Gastroesophageal sphincter (tissue), 3 donors: ENCODE data around the gene IL2RA.

Experiments used
- EP300 ChIP-seq: sonication (generic); formaldehyde crosslinking; IDR thresholded peaks from one replicate; pipeline ENCODE4 v1.6.1; 2017; ENCODE audit warnings: antibody characterized with exemption, mild to moderate bottlenecking
- POLR2A ChIP-seq, 2 donors: fragments of 450-650 bp; IDR thresholded peaks; one replicate each; pipeline ENCODE4 v1.6.1; 2017; ENCODE audit warnings: antibody characterized with exemption in 2 of 2, mild to moderate bottlenecking in 2 of 2, moderate library complexity in 1 of 2
- TF ChIP-seq, protein P1 (sequence below), 4 experiments: fragments of 200-600 bp in 2 of 4; fragments of 450-650 bp in 2 of 4; sonication (generic) in 1 of 4; IDR thresholded peaks; one replicate each; pipeline ENCODE4 v1.5.1; 2017 to 2019; ENCODE audit warnings: antibody characterized with exemption in 4 of 4, mild to moderate bottlenecking in 2 of 4, moderate library complexity in 2 of 4

GRCh38 chr10:6103591-6103990, 41.4 kb upstream of the IL2RA start:
- TF ChIP-seq POLR2A (IDR thresholded peaks at IDR 0.05) (no peak), EP300 (no peak)
- TF ChIP-seq, protein P1, sequence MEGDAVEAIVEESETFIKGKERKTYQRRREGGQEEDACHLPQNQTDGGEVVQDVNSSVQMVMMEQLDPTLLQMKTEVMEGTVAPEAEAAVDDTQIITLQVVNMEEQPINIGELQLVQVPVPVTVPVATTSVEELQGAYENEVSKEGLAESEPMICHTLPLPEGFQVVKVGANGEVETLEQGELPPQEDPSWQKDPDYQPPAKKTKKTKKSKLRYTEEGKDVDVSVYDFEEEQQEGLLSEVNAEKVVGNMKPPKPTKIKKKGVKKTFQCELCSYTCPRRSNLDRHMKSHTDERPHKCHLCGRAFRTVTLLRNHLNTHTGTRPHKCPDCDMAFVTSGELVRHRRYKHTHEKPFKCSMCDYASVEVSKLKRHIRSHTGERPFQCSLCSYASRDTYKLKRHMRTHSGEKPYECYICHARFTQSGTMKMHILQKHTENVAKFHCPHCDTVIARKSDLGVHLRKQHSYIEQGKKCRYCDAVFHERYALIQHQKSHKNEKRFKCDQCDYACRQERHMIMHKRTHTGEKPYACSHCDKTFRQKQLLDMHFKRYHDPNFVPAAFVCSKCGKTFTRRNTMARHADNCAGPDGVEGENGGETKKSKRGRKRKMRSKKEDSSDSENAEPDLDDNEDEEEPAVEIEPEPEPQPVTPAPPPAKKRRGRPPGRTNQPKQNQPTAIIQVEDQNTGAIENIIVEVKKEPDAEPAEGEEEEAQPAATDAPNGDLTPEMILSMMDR (IDR thresholded peaks at IDR 0.05) = no peak
